GM12878 (cell line): ENCODE measurements around the gene POU2F1.

Experiments used
- CTCF ChIP-seq, 3 experiments: IDR thresholded peaks in 2 of 3; conservative IDR thresholded peaks in 1 of 3; 2 replicates each; pipeline ENCODE4 v1.5.1; 2011; ENCODE audit warnings: low read depth in 3 of 3, low read length in 3 of 3, mild to moderate bottlenecking in 3 of 3, control low read depth in 2 of 3, moderate library complexity in 2 of 3, inconsistent platforms in 1 of 3, mixed read lengths in 1 of 3; ENCODE audit not compliant: control insufficient read depth in 2 of 3, insufficient read depth in 1 of 3; ENCODE audit errors: extremely low read depth in 1 of 3
- HDAC2 ChIP-seq: fragments of 200-600 bp; sonication (generic); IDR thresholded peaks from 2 replicates; pipeline ENCODE4 v1.6.1; 2017
- JUND ChIP-seq: IDR thresholded peaks from 2 replicates; pipeline ENCODE4 v1.6.1; 2012; ENCODE audit warnings: low read depth, mild to moderate bottlenecking, low read length, improper control_type of control experiment, moderate library complexity
- YY1 ChIP-seq: IDR thresholded peaks from 2 replicates; pipeline ENCODE4 v1.6.1; 2011; ENCODE audit warnings: low read depth, mild to moderate bottlenecking, low read length
- ZNF207 ChIP-seq: fragments of 450-650 bp; IDR thresholded peaks from 2 replicates; pipeline ENCODE4 v1.6.1; 2014; ENCODE audit warnings: antibody characterized with exemption, mild to moderate bottlenecking, borderline replicate concordance
- ZNF24 ChIP-seq: fragments of 450-650 bp; IDR thresholded peaks from 2 replicates; pipeline ENCODE4 v1.6.1; 2017; ENCODE audit warnings: antibody characterized with exemption, mild to moderate bottlenecking
- ZNF274 ChIP-seq: IDR thresholded peaks from one replicate; pipeline ENCODE4 v1.8.0; 2011; ENCODE audit not compliant: insufficient read length, insufficient read depth

GRCh38 chr1:167294528-167294927, 73.8 kb downstream of the POU2F1 start:
- TF ChIP-seq CTCF (IDR thresholded peaks at IDR 0.05 in 2 of 3, conservative IDR thresholded peaks at IDR 0.05 in 1 of 3; ENCODE audit: control insufficient read depth in 2 of 3, extremely low read depth in 1 of 3, insufficient read depth in 1 of 3, low read depth in 3 of 3, low read length in 3 of 3) (no peak), YY1 (no peak), JUND (no peak), ZNF207 (no peak), ZNF274 (no peak), HDAC2 (no peak), ZNF24 (no peak)
